ENCODE data around the gene IL20.
A peak's percentile ranks its signal among the peaks of the same experiment; 100 is the strongest.

IL20 gene

DNA sequence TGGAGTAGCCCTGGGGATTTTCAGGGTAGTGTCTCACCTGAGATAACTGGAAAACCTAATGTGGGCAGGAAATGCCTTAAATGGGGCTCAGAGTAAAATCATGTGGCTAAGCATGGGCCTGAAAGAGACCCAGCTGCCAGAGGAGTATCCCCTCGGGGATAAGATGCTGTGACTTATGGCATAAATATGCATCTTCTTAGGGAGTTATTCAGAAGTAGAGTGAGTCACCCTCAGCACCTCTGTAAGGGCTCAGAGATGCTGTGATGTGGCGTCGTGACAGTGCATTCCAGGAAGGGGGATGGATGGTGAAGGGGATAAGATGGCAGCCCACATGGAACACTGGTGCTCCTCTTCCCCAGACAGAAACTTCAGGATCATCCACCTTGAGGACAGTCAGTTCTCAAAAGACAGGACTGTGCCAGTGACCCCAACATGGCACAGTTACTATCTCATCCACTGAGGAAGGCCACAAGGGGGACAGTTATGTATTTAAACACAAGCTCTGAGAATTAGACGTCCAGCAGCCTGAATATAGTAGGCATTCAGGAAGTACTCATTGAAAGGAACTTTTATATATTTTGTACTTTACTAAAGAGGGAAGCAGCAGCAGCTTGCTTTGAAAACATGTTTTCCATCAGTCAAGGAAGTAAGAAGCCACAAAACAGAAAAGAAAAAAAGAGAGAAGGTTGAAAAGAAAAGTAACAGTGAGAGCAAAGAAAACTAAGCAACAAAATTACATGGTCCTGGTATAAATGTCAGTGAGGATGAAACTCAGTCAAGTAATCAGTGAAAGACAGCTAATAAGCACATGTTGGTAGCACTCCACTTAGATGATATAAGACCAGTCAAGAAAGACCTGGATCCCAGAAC, 40.1 kb downstream of the IL20 start:
- no peak for DNase-seq

DNA sequence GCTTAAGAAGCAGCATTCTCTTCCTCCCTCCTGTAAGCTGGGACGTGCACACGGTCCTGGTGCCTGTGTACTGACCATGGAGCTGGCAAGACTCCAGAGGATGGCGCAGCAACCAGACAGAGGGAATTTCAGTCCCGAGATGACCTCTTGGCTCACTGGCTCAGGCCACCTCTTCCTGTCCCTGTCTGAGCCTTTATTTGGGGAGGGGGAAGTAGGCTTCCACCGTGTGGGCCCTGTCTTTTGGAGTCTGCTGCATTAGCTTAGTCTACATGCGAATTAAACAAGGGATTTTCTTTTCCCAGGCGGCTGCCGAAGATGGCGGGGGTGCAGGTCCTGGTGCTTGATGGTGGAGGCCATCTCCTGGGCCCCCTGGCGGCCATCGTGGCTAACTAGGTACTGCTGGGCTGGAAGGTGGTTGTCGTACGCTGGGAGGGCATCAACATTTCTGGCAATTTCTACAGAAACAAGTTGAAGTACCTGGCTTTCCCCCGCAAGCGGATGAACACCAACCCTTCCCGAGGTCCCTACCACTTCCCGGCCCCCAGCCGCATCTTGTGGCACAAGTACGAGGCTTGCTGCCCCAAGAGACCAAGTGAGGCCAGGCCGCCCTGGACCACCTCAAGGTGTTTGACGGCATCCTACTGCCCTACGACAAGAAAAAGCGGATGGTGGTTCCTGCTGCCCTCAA, 42.0 kb downstream of the IL20 start:
- no peak for DNase-seq

- no peak for DNase-seq
Measured at GRCh38 chr1:206908038-206908437, 42.6 kb downstream of the IL20 start.

DNA sequence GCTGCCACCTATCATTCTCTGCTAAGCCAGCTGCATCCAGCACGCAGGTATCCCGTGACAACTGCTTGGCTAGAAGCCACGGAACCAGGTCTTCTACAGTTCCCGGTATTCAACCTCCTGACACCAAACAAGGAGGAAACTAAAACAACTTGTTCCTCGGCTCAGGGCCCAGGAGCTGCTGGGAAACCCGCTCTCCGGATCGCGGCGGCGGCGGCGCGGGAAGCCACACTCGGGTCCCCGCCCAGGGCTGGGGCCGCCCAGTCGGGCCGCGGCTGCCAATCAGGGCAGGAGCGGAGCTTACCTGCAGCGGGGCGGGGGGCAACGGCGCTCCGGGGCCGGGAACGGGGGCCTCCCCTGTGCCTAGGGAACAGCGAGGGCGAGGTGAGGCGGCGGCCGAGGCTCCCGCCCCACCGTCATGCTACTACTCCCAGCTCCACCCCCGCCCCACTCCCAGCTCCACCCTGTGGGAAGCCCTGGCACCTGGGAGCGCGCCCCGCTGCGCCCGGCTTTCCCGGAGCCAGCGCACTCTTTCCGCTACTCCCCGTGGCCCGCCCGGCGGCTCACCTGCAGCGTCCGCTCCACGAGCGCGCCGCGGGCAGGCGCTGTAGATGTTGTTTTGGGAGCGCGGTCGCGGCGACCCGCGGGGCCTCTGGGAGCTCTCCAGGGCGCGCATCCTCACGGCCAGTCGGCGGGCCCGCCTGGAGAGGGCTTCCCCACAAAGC, 43.9 kb downstream of the IL20 start:
- DNase-seq: peak; percentile 22

GRCh38 chr1:206909883-206910318, 44.5 kb downstream of the IL20 start:
- DNase-seq: no peak

GRCh38 chr1:206911064-206911663, 45.7 kb downstream of the IL20 start:
- peak; percentile 58 for DNase-seq

DNA sequence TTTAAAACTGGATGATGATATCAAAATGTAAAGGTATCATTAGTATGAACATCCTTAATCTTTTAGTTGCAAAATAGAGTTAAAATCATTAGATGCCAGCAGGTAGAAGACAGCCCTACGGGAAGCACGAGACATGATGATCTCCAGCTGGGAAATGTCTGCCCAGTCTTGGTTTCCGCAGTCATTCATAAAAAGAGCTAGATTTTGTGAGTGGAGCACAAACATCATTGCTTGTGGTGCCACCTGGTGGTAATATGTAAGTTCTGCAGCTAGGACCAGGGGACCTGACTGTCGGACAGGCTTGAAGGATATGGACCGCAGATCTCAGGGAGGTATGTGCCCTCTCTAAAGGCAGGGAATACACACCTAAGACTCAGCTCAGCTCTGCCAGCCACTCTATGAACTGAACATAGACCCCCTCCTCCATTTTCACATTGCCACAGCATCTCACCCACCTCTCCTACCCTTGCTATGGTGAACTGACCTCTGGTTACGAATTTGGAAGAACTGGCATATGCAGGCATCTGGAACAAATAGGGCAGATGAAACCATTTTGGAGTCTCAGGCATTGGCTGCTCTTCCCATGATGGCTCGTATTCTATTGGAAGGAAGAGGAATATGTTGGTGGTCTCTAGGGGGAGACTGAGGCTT, 47.1 kb downstream of the IL20 start:
- DNase-seq: peak; percentile 77

- DNase-seq: no peak
Measured at GRCh38 chr1:206913766-206914537, 48.5 kb downstream of the IL20 start.

DNA sequence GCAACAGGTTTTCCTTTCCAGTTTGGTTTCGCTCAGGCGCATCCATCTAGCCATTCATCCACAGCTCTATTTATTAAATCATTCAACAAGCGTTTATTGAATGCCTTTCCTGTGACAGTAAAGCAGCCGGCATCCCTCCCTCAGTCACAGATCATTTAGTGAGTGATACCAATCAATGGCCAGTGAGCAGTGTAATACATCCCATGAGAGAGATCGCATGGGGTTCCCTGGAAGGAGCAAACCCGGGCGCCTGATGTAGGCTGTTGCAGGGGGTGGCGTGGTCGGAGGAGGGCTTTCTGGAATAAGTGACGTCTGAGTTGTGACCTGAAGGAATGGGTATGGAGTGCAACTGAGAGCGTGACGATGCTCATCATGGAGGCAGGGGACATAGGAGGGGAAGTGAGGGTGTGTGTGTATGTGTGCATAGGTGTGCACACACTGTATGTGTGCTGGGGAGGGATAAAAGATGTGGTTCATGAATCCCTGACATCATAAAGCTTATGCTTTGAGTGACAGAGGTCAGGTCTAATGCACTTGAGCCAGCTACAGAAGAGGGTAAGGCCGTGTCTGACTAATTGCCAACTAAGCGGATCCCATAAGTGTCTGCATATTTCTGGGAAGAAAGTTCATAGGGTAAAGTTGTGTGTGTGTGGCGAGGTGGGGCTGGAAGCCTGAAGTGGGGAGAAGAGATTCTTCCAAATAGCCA, 49.8 kb downstream of the IL20 start:
- no peak for DNase-seq

GRCh38 chr1:206916000-206916709, 50.7 kb downstream of the IL20 start:
- DNase-seq: no peak

GRCh38 chr1:206918076-206918475, 52.7 kb downstream of the IL20 start:
- DNase-seq: no peak
